MM.1S (cell line): Measurements from ENCODE around the gene OPTN.
"Not testable (repeated sequence)": the region's sequence is repeated elsewhere in the genome, so short reads cannot be mapped to it uniquely, and the experiment has no call there.

Experiments used
- DNase-seq: peaks from one replicate; pipeline ENCODE4 v3.0.0-alpha.2; 2015
- H2AFZ ChIP-seq: fragments of 300-600 bp; sonication (generic); 2 replicates; pipeline ENCODE4 v1.6.0; 2016; ENCODE audit warnings: antibody characterized with exemption, low read length
- H3F3A ChIP-seq: fragments of 300-600 bp; sonication (generic); 2 replicates; pipeline ENCODE4 v1.6.1; 2016; ENCODE audit warnings: mild to moderate bottlenecking, antibody characterized with exemption, low read length, moderate library complexity, mixed read lengths; ENCODE audit not compliant: insufficient read depth
- H3K27ac ChIP-seq: fragments of 300-600 bp; sonication (generic); 2 replicates; pipeline ENCODE4 v1.5.1; 2016; ENCODE audit warnings: mild to moderate bottlenecking, low read length
- H3K27me3 ChIP-seq: fragments of 300-600 bp; sonication (generic); replicated peaks from 2 replicates; pipeline ENCODE4 v1.6.0; 2016; ENCODE audit warnings: low read length; ENCODE audit not compliant: insufficient read depth
- H3K36me3 ChIP-seq: fragments of 300-600 bp; sonication (generic); replicated peaks from 2 replicates; pipeline ENCODE4 v1.6.1; 2016; ENCODE audit warnings: mild to moderate bottlenecking, low read length, mixed read lengths; ENCODE audit not compliant: insufficient read depth
- H3K4me1 ChIP-seq: fragments of 300-600 bp; sonication (generic); 2 replicates; pipeline ENCODE4 v1.6.1; 2016; ENCODE audit warnings: low read length, mixed read lengths
- H3K4me2 ChIP-seq: fragments of 300-600 bp; sonication (generic); 2 replicates; pipeline ENCODE4 v1.6.0; 2016; ENCODE audit warnings: low read depth, low read length
- H3K4me3 ChIP-seq: fragments of 300-600 bp; sonication (generic); 2 replicates; pipeline ENCODE4 v1.5.1; 2016; ENCODE audit warnings: low read length, mixed read lengths
- H3K79me2 ChIP-seq: fragments of 300-600 bp; sonication (generic); 2 replicates; pipeline ENCODE4 v1.6.1; 2016; ENCODE audit warnings: mixed run types, low read length, mixed read lengths
- H3K9ac ChIP-seq: fragments of 300-600 bp; sonication (generic); 2 replicates; pipeline ENCODE4 v1.6.1; 2016; ENCODE audit warnings: low read length, mixed read lengths
- H3K9me2 ChIP-seq: fragments of 300-600 bp; sonication (generic); replicated peaks from 2 replicates; pipeline ENCODE4 v1.6.1; 2016; ENCODE audit warnings: mild to moderate bottlenecking, low read length, mixed read lengths; ENCODE audit not compliant: insufficient read depth
- H3K9me3 ChIP-seq: fragments of 300-600 bp; sonication (generic); replicated peaks from 2 replicates; pipeline ENCODE4 v1.6.1; 2016; ENCODE audit warnings: mild to moderate bottlenecking, low read length, mixed read lengths; ENCODE audit not compliant: insufficient read depth
- H4K20me1 ChIP-seq: fragments of 300-600 bp; sonication (generic); 2 replicates; pipeline ENCODE4 v1.6.1; 2016; ENCODE audit warnings: mild to moderate bottlenecking, low read length, moderate library complexity, mixed read lengths; ENCODE audit not compliant: insufficient read depth
- CTCF ChIP-seq: fragments of 300-600 bp; sonication (generic); IDR thresholded peaks from 2 replicates; pipeline ENCODE4 v1.5.1; 2016; ENCODE audit warnings: antibody characterized with exemption, low read length, mixed read lengths
- EZH2 ChIP-seq: fragments of 300-600 bp; sonication (generic); optimal IDR thresholded peaks from 2 replicates; pipeline ENCODE3; 2017; ENCODE audit warnings: low read depth, mild to moderate bottlenecking, antibody characterized with exemption, low read length, mixed read lengths
- EZH2phosphoT487 ChIP-seq: fragments of 300-600 bp; sonication (generic); IDR thresholded peaks from 2 replicates; pipeline ENCODE4 v1.6.1; 2018; ENCODE audit warnings: antibody characterized with exemption, low read length

The OPTN gene

GRCh38 chr10:13079776-13080050 lies 20.2 kb upstream of the OPTN start:
- no peak overlapping the region for H2AFZ ChIP-seq
- no peak overlapping the region for H3K9ac ChIP-seq
- H3K36me3 ChIP-seq: no peaks in the 10 kb centered on the region
- H3K4me3 ChIP-seq: no peak overlapping the region
- no peaks in the 10 kb centered on the region for H3K9me3 ChIP-seq
- no peaks in the 10 kb centered on the region for H3K9me2 ChIP-seq
- TF ChIP-seq EZH2 (no peak), EZH2phosphoT487 (no peak), CTCF (no peak)
- H3K27me3 ChIP-seq: no peaks in the 10 kb centered on the region
- DNase-seq: no peak
- H3K79me2 ChIP-seq: no peaks in the 10 kb centered on the region
- H3K27ac ChIP-seq: no peak overlapping the region
- no peaks in the 10 kb centered on the region for H3F3A ChIP-seq
- H4K20me1 ChIP-seq: no peaks in the 10 kb centered on the region
- H3K4me1 ChIP-seq: no peaks in the 10 kb centered on the region
- no peak overlapping the region for H3K4me2 ChIP-seq

DNA sequence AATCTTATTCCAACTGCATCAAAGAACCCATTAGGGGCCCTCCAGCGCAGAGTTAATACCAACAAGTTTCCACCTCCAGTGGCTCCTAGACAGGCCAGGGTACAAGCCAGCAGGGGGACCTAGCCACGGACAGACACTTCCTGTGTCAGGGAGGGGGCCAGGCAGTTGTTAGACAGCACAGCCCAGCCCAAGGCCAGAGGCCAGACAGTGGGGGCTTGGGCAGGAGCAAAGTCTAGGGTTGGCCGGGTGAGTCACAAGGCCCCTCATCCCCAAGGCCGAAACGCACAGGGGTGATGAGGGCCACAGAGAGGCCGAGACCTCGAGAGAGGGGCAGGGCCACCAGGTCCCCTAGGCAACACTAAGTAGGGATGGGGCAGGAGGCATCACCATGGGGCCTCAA lies 19.3 kb upstream of the OPTN start:
- Histone ChIP-seq H3K4me1 (no peaks in the 10 kb centered on the region), H3K36me3 (no peaks in the 10 kb centered on the region), H2AFZ (no peak overlapping the region)

DNA sequence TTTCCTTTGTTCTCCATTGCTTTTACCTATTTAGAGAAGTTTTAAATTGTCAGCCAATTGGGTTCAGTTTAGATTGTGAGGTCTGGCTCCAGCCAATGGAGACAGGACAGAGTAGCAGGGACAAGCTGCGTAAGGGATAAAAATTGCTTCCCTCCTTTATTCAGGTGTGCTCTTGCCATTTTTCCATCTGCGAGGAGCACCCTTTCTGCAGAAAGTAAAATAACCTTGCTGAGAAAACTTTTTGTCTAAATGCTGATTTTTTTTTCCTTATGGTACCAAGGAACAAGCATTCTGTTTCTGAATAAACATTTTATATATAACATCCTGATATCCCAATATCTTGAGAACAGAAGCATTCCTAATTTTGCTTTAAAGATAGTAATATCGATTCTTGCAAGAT lies 16.3 kb upstream of the OPTN start:
- not testable (repeated sequence) for H3F3A ChIP-seq, H3K9me3 ChIP-seq, H3K27me3 ChIP-seq, H4K20me1 ChIP-seq, H3K79me2 ChIP-seq, H3K4me3 ChIP-seq, H3K4me2 ChIP-seq, H3K36me3 ChIP-seq, H3K4me1 ChIP-seq, H2AFZ ChIP-seq, H3K27ac ChIP-seq, H3K9me2 ChIP-seq, DNase-seq, H3K9ac ChIP-seq

More for the DNA sequence above, 19.3 kb upstream of the OPTN start:
- Histone ChIP-seq H3K9ac (no peak overlapping the region), H3K4me2 (no peak overlapping the region), H3K4me3 (no peak overlapping the region), H3K27ac (no peak overlapping the region), H3F3A (no peaks in the 10 kb centered on the region), H3K27me3 (no peaks in the 10 kb centered on the region), H3K79me2 (no peaks in the 10 kb centered on the region), H4K20me1 (no peaks in the 10 kb centered on the region), H3K9me2 (no peaks in the 10 kb centered on the region), H3K9me3 (no peaks in the 10 kb centered on the region)
- TF ChIP-seq EZH2 (no peak), CTCF (no peak), EZH2phosphoT487 (no peak)
- no peak for DNase-seq

DNA sequence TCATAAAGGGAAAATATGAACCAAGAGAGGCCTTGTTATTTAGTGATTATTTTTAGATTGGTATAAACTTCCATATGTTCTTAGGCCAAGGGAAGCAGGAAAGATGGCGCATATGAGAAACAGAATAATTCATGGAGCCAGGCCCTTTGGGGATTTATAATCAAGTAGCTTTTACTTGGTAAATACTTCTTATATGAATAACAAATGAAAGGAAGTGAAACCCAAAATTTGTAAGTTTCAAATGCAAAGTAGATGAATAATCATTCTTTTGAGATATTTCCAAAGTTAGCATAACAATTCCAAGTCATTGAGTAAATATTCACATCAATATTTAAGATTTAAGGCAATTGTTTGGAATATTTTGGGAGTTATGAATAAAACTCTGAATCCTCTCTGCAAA lies 13.9 kb upstream of the OPTN start:
- no peaks in the 10 kb centered on the region for H3K9me2 ChIP-seq
- no peaks in the 10 kb centered on the region for H3K9me3 ChIP-seq
- H4K20me1 ChIP-seq: no peaks in the 10 kb centered on the region
- no peak overlapping the region for H3K4me3 ChIP-seq
- H3K27ac ChIP-seq: no peak overlapping the region
- H3K4me1 ChIP-seq: no peaks in the 10 kb centered on the region
- no peak overlapping the region for H3K9ac ChIP-seq
- H3K79me2 ChIP-seq: no peaks in the 10 kb centered on the region
- no peak for DNase-seq
- H3K4me2 ChIP-seq: no peak overlapping the region
- no peak for TF ChIP-seq CTCF
- no peak for TF ChIP-seq EZH2
- no peaks in the 10 kb centered on the region for H3K27me3 ChIP-seq
- no peak overlapping the region for H2AFZ ChIP-seq
- no peaks in the 10 kb centered on the region for H3K36me3 ChIP-seq
- no peaks in the 10 kb centered on the region for H3F3A ChIP-seq
